K562 (cell line): ENCODE data around the gene THADA. TPM values are rescaled to one million over a fixed set of nuclear protein-coding genes. Genes with fewer than 3 reads are reported as not detected.
A peak's percentile ranks its signal among the peaks of the same experiment; 100 is the strongest.

ENCODE experiments used
- AFF4 ChIP-seq: sonication (generic); formaldehyde crosslinking; IDR thresholded peaks from 2 replicates; pipeline ENCODE4 v1.8.0; 2023; ENCODE audit warnings: mild to moderate bottlenecking, missing genetic modification reagents
- CHD2 ChIP-seq: IDR thresholded peaks from 2 replicates; pipeline ENCODE4 v1.6.1; 2011; ENCODE audit warnings: low read depth, low read length
- E2F6 ChIP-seq, 2 experiments: IDR thresholded peaks; 2 replicates each; pipeline ENCODE4 v1.6.1; 2011; ENCODE audit warnings: borderline replicate concordance in 1 of 2, control low read depth in 1 of 2, low read depth in 1 of 2, low read length in 1 of 2, mild to moderate bottlenecking in 1 of 2, mixed read lengths in 1 of 2, moderate library complexity in 1 of 2; ENCODE audit not compliant: insufficient read depth in 1 of 2, insufficient read length in 1 of 2, poor library complexity in 1 of 2, severe bottlenecking in 1 of 2; ENCODE audit errors: extremely low read depth in 1 of 2
- EP400 ChIP-seq: fragments of 450-650 bp; IDR thresholded peaks from 2 replicates; pipeline ENCODE4 v1.6.1; 2017; ENCODE audit warnings: antibody characterized with exemption, mild to moderate bottlenecking, moderate library complexity
- EWSR1 ChIP-seq: fragments of 450-650 bp; IDR thresholded peaks from 2 replicates; pipeline ENCODE4 v1.6.1; 2018; ENCODE audit warnings: borderline replicate concordance, mild to moderate bottlenecking, low read depth, moderate library complexity; ENCODE audit not compliant: partially characterized antibody
- KLF1 ChIP-seq: fragments of 450-650 bp; IDR thresholded peaks from 2 replicates; pipeline ENCODE4 v1.6.1; 2016; ENCODE audit warnings: missing genetic modification characterization, missing compliant biosample characterization
- NCOA4 ChIP-seq: fragments of 450-650 bp; IDR thresholded peaks from 2 replicates; pipeline ENCODE4 v1.6.1; 2018; ENCODE audit warnings: mild to moderate bottlenecking; ENCODE audit not compliant: partially characterized antibody
- RUNX1 ChIP-seq: sonication (generic); IDR thresholded peaks from 2 replicates; pipeline ENCODE4 v1.6.1; 2016; ENCODE audit warnings: antibody characterized with exemption, low read depth
- SMAD2 ChIP-seq: fragments of 150-350 bp; IDR thresholded peaks from 2 replicates; pipeline ENCODE4 v1.6.1; 2014; ENCODE audit warnings: low read depth, mild to moderate bottlenecking, low read length
- SMAD3 ChIP-seq: fragments of 450-650 bp; formaldehyde crosslinking; conservative IDR thresholded peaks from 2 replicates; pipeline ENCODE4 v1.4.0; 2020; ENCODE audit warnings: mild to moderate bottlenecking
- TAF7 ChIP-seq: fragments of 450-650 bp; IDR thresholded peaks from 2 replicates; pipeline ENCODE4 v1.6.1; 2016; ENCODE audit warnings: missing genetic modification characterization, missing compliant biosample characterization
- TFE3 ChIP-seq: fragments of 450-650 bp; formaldehyde crosslinking; IDR thresholded peaks from 2 replicates; pipeline ENCODE4 v1.4.0; 2020; ENCODE audit warnings: mild to moderate bottlenecking, mixed read lengths
- TRIM25 ChIP-seq: fragments of 450-650 bp; IDR thresholded peaks from 2 replicates; pipeline ENCODE4 v1.7.0; 2016; ENCODE audit warnings: borderline replicate concordance
- ZBTB34 ChIP-seq: fragments of 250-450 bp; sonication (Bioruptor Pico); IDR thresholded peaks from 2 replicates; pipeline ENCODE4 v1.8.0; 2021; ENCODE audit warnings: mild to moderate bottlenecking, moderate library complexity
- ZNF316 ChIP-seq: fragments of 450-650 bp; IDR thresholded peaks from 2 replicates; pipeline ENCODE4 v1.6.1; 2016
- ZNF699 ChIP-seq: fragments of 250-450 bp; sonication (Bioruptor Pico); IDR thresholded peaks from 2 replicates; pipeline ENCODE4 v1.8.0; 2021; ENCODE audit warnings: mild to moderate bottlenecking, moderate library complexity; ENCODE audit not compliant: insufficient replicate concordance
- ZNF717 ChIP-seq: fragments of 250-450 bp; sonication (Bioruptor Pico); IDR thresholded peaks from 2 replicates; pipeline ENCODE4 v1.5.0; 2021
- ZNF764 ChIP-seq: fragments of 250-450 bp; sonication (Bioruptor Pico); IDR thresholded peaks from 2 replicates; pipeline ENCODE4 v1.4.0; 2020; ENCODE audit warnings: low read depth, mild to moderate bottlenecking, moderate library complexity
- polyA plus RNA-seq, 8 experiments: library from polyadenylated mRNA; depleted of rRNA in 4 of 8; stranded (reverse) in 5 of 8; unstranded in 3 of 8; fragments of >200 nt; fragmentation: Nextera tagmentation in 2 of 8; fragmentation: Illumina TruSeq in 1 of 8; extraction: Ambion mirVana in 2 of 8; extraction: Trizol in 1 of 8; gene quantifications; 2 replicates each; pipeline versions ENCODE4 v1.2.1 to v1.2.3, GENCODE V29; 2011 to 2014; ENCODE audit warnings: inconsistent platforms in 1 of 8, missing spikeins in 1 of 8
- total RNA-seq, 7 experiments: library from RNA; depleted of rRNA in 6 of 7; stranded (reverse); fragments of >200 nt in 6 of 7; fragmentation: Illumina TruSeq in 2 of 7; extraction: Trizol in 2 of 7; gene quantifications; 2 replicates each; pipeline versions ENCODE4 v1.2.1 to v1.2.3, GENCODE V29; 2011 to 2021; ENCODE audit warnings: low replicate concordance in 1 of 7

The THADA gene
- total and polyA plus RNA-seq, 9 of the 15 experiments (the other 6 are each of a cell fraction or from before 2014, with no cell fraction given): 17.8 to 34.7 (median 31.9) TPM

GRCh38 chr2:43221763-43222474 lies 373.9 kb downstream of the THADA start (continued):
- TF ChIP-seq ZBTB34 (CRISPR knock-in tag): no peak
- TF ChIP-seq RUNX1: no peak
- no peak for TF ChIP-seq ZNF316
- no peak for TF ChIP-seq SMAD2
- TF ChIP-seq EP400: no peak
- no peak for TF ChIP-seq TAF7 (tag)
- TF ChIP-seq NCOA4: no peak
- TF ChIP-seq TFE3 (CRISPR knock-in tag): 0 out of 2 replicates have a peak, but pooled peaks have one; percentile 21
- peak; percentile 69; the same call in 1 of the 2 replicates for TF ChIP-seq TRIM25
- no peak for TF ChIP-seq CHD2
- no peak for TF ChIP-seq ZNF764 (CRISPR knock-in tag)
- peak; percentile 19 to 62 for TF ChIP-seq E2F6 (IDR thresholded peaks at IDR 0.05; ENCODE audit: borderline replicate concordance in 1 of 2, extremely low read depth in 1 of 2, insufficient read depth in 1 of 2, insufficient read length in 1 of 2, low read depth in 1 of 2, low read length in 1 of 2, poor library complexity in 1 of 2, severe bottlenecking in 1 of 2)
- no peak for TF ChIP-seq ZNF717
- no peak for TF ChIP-seq EWSR1
- TF ChIP-seq AFF4: 0 out of 2 replicates have a peak, but pooled peaks have one; percentile 60
- TF ChIP-seq SMAD3 (CRISPR knock-in tag): 0 out of 2 replicates have a peak, but pooled peaks have one; percentile 4
- no peak for TF ChIP-seq ZNF699
- TF ChIP-seq KLF1 (tag): peak; percentile 19; the same call in 1 of the 2 replicates
